Mucosa of rectum (tissue), 2 donors: ENCODE data around the gene CLCN6.

ENCODE experiments used
- H3K27ac ChIP-seq, 2 donors: one replicate each; pipeline ENCODE4 v1.7.0; 2013; ENCODE audit warnings: inconsistent platforms in 2 of 2, low read depth in 2 of 2, low read length in 2 of 2
- H3K27me3 ChIP-seq, 2 donors: one replicate each; pipeline ENCODE4 v1.7.0; 2013; ENCODE audit warnings: low read length in 2 of 2; ENCODE audit not compliant: control insufficient read depth in 2 of 2, insufficient read depth in 2 of 2
- H3K36me3 ChIP-seq, 2 donors: one replicate each; pipeline ENCODE4 v1.7.0; 2013; ENCODE audit warnings: low read length in 2 of 2; ENCODE audit not compliant: control insufficient read depth in 2 of 2, insufficient read depth in 2 of 2
- H3K4me1 ChIP-seq, 2 donors: one replicate each; pipeline ENCODE4 v1.7.0; 2013; ENCODE audit warnings: low read length in 2 of 2, mild to moderate bottlenecking in 1 of 2; ENCODE audit not compliant: control insufficient read depth in 2 of 2, insufficient read depth in 2 of 2
- H3K4me3 ChIP-seq, 2 donors: one replicate each; pipeline ENCODE4 v1.7.0; 2013; ENCODE audit warnings: low read length in 2 of 2
- H3K9ac ChIP-seq, 2 donors: one replicate each; pipeline ENCODE4 v1.7.0; 2013; ENCODE audit warnings: low read length in 2 of 2, low read depth in 1 of 2, mild to moderate bottlenecking in 1 of 2
- H3K9me3 ChIP-seq, 2 donors: one replicate each; pipeline ENCODE4 v1.7.0; 2013; ENCODE audit warnings: low read length in 2 of 2; ENCODE audit not compliant: control insufficient read depth in 2 of 2
- donor health status: healthy.
- donor health status: Normal muscosa, but diverticular disease.

The CLCN6 gene

GRCh38 chr1:11795238-11795890 is 10.6 kb upstream of the CLCN6 start:
- Histone ChIP-seq H3K4me3 (no peak overlapping the region), H3K9ac (no peak overlapping the region), H3K36me3 (peaks cover 56% of the 10 kb centered on the region in 2 donors), H3K27me3 (no peaks in the 10 kb centered on the region), H3K4me1 (peaks cover 8 to 15% of the 10 kb centered on the region in 2 donors), H3K27ac (no peak overlapping the region), H3K9me3 (no peaks in the 10 kb centered on the region)

- Histone ChIP-seq H3K27ac (no peak overlapping the region), H3K9ac (no peak overlapping the region), H3K36me3 (peaks cover 60 to 62% of the 10 kb centered on the region in 2 donors), H3K27me3 (no peaks in the 10 kb centered on the region), H3K9me3 (no peaks in the 10 kb centered on the region), H3K4me1 (peaks cover 2 to 6% of the 10 kb centered on the region in 2 donors), H3K4me3 (no peak overlapping the region)
These were observed 9.8 kb upstream of the CLCN6 start for GRCh38 chr1:11796036-11796828.

DNA sequence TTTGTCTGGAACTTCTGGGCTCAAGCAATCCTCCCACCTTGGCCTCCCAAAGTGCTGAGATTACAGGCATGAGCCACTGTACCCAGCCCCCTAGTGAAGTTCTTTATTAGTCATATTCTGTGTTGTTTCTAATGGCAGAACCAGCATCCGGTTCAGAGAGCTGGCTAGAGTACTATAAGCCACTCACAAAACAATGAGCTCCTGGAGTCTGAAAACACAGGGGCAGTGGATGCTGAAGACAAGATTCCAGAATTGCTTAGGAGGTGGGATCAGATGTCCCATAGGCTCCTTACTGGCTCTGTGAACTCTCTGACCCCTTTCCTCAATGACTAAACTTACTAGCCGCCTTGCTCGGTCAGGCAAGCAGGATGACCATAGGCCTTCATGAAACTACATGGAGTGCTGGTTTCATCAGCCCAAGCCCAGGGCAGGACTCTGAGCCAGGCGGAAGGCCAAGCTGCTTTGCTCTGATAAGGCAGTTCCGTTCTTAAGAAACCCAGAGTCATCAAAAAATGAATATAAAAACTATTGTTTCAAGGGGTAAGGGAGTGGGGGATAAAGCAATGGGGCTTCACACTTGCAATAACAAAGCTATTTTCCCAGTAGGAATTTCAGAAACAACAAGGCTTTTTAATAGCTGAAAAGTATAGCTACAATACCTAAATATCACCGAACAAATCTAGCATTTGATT is 8.3 kb upstream of the CLCN6 start:
- H3K27ac ChIP-seq, result no peak overlapping the region
- H3K9ac ChIP-seq, result no peak overlapping the region
- peaks cover under 1 to 4% of the 10 kb centered on the region in 2 donors for H3K4me1 ChIP-seq
- no peak overlapping the region for H3K4me3 ChIP-seq
- H3K27me3 ChIP-seq, result no peaks in the 10 kb centered on the region
- peaks cover 51 to 52% of the 10 kb centered on the region in 2 donors for H3K36me3 ChIP-seq
- H3K9me3 ChIP-seq, result no peaks in the 10 kb centered on the region

DNA sequence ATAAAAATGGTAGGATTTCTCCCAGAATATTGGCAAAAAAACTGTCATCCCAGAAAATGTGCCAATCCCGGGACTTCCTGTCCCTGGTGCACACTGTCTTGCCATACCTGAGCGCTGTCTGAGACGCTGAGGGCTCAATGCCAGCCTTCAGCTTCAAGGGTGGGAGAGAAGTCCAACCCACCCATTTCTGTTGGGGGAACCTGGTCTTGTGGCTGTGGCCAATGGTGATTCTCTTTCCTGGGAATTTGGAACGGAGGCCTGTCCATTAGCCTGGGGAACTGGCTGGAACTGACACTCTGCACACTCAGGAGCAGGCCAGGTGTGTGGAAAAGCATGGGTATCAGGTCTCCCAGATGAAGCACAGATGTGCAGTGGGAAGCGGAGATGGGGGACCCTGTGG is 6.9 kb upstream of the CLCN6 start:
- Histone ChIP-seq H3K9ac (no peak overlapping the region), H3K4me3 (no peak overlapping the region), H3K27me3 (no peaks in the 10 kb centered on the region), H3K4me1 (peaks cover 14 to 16% of the 10 kb centered on the region in 2 donors), H3K9me3 (no peaks in the 10 kb centered on the region), H3K27ac (no peak overlapping the region), H3K36me3 (peaks cover 45 to 46% of the 10 kb centered on the region in 2 donors)

GRCh38 chr1:11799896-11800295 is 6.1 kb upstream of the CLCN6 start:
- no peaks in the 10 kb centered on the region for H3K27me3 ChIP-seq
- H3K27ac ChIP-seq, result no peak overlapping the region
- peaks cover 37 to 38% of the 10 kb centered on the region in 2 donors for H3K36me3 ChIP-seq
- H3K4me1 ChIP-seq, result peaks cover 20 to 23% of the 10 kb centered on the region in 2 donors
- no peak overlapping the region for H3K9ac ChIP-seq
- no peaks in the 10 kb centered on the region for H3K9me3 ChIP-seq
- no peak overlapping the region for H3K4me3 ChIP-seq

DNA sequence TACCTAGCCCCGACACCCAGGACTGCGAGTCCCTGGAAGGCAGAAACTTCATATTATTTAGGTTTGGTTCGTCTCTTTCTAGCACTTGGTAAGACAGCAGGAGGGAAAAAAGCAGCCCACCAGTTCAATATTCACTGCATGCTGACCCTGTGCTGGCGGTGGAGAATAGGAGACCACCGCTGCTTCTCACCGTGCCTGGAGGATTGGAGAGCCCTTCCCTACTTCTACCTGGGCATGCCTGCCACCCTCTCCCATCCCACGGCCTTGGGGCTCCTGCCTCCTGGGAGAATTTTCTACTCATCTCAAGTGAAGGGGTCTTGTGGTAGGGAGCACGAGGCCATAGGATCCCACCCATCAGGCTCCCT is 5.6 kb upstream of the CLCN6 start:
- Histone ChIP-seq H3K36me3 (peaks cover 32 to 34% of the 10 kb centered on the region in 2 donors), H3K27me3 (no peaks in the 10 kb centered on the region), H3K27ac (no peak overlapping the region), H3K9me3 (no peaks in the 10 kb centered on the region), H3K9ac (no peak overlapping the region), H3K4me1 (peaks cover 24 to 27% of the 10 kb centered on the region in 2 donors), H3K4me3 (no peak overlapping the region)

DNA sequence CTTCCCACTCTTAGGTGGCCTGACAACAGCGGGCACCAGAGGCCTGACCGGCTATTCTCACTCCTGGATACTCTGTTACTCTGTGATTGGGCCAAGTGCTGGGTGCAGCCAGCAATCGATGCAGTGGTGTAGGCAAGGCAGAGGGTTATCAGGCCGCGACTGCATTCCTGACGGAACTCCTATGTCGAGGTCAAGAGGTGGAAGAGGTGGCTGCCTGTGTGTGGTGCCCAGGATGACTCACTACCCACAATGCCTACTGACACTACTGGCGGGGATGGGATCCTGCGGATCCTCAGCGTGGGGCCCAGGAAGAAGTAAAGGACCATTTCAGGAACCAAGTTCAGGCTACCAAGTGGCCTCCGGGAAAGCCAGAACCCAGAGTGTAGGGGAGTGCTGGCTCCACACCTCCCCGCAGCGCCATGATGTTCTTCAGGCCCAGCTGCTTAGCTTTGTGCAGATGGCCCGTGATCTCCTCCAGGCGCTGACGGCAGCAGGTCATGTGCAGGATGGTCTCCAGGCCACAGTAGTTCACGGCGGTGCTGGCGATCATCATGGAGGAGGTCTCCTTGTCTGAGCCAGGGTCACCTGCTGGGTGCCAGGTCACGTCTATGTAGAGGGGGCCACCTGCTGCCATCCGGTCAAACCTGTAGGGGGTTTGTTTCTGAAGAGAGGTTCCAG is 5.1 kb upstream of the CLCN6 start:
- Histone ChIP-seq H3K4me1 (peaks cover 24 to 27% of the 10 kb centered on the region in 2 donors), H3K4me3 (no peak overlapping the region), H3K9me3 (no peaks in the 10 kb centered on the region), H3K27me3 (no peaks in the 10 kb centered on the region), H3K36me3 (peaks cover 27 to 28% of the 10 kb centered on the region in 2 donors), H3K27ac (no peak overlapping the region), H3K9ac (no peak overlapping the region)

GRCh38 chr1:11802616-11802972 is 3.4 kb upstream of the CLCN6 start:
- Histone ChIP-seq H3K9me3 (no peaks in the 10 kb centered on the region), H3K9ac (peak overlapping the region; percentile 63 to 83), H3K4me1 (peaks cover 37 to 40% of the 10 kb centered on the region in 2 donors), H3K36me3 (peaks cover 20 to 21% of the 10 kb centered on the region in 2 donors), H3K27ac (peak overlapping the region; percentile 73 to 85), H3K4me3 (peak overlapping the region; percentile 62 to 80), H3K27me3 (no peaks in the 10 kb centered on the region)

DNA sequence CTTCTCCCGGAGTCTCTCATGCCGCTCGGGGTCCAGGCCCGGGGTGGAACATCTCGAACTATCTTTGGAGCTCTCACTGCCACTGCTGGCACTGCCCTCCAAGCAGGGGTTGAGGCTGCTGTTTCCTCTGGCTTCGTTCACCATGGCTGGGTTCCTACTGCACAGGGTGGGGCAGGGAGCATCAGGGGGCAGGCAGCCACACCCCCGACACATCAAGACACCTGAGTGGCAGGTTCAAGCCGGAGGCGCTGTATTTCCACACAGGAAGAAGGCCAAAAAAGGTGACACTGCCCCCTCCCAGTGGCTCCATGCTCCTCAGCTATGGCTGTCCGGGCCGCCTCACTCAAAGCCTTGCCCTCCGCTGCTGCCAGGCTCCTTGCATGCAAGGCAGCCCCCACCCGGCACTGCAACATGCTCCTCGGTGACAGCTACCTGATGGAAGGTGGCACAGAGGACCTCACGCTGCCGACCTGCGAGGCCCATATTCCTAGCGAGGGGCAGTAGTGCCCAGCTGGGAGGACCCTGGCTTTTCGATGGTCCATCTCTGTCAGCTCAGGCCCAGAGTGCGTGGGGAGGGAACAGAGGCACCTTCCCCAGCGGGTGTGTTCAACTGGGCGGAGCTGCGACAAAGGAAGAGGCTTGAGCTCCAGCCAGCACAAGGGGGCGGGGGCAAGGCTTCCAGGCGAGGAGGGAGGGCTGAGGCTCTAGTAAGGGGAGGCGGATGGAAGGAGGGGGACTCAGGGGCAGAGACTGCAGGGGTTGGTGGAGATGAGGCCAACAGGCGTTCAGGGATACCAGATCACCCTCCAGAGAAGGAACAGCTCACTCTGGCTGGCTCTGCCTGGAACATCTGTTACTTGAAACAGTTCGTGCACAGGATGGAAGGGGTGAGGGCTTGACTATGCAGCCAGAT is 2.8 kb upstream of the CLCN6 start:
- Histone ChIP-seq H3K36me3 (peaks cover 20 to 21% of the 10 kb centered on the region in 2 donors), H3K27ac (peak overlapping the region; percentile 73 to 85), H3K9ac (peak overlapping the region; percentile 63 to 83), H3K9me3 (no peaks in the 10 kb centered on the region), H3K4me1 (peaks cover 38 to 44% of the 10 kb centered on the region in 2 donors), H3K4me3 (peak overlapping the region; percentile 62 to 80), H3K27me3 (no peaks in the 10 kb centered on the region)
